HG02938 (cell line): ENCODE data around the gene XPR1.
"Not testable (repeated sequence)": the region's sequence is repeated elsewhere in the genome, so short reads cannot be mapped to it uniquely, and the experiment has no call there.

Source experiments
- ATAC-seq: cut with Tn5 transposase; IDR thresholded peaks from one replicate; pipeline ENCODE4 v1.9.1; 2021; ENCODE audit warnings: mild to moderate bottlenecking, moderate library complexity; ENCODE audit not compliant: unreplicated experiment

Gene XPR1

GRCh38 chr1:180642781-180643180 is 11.0 kb downstream of the XPR1 start:
- ATAC-seq: no peak

GRCh38 chr1:180643693-180644092 is 11.9 kb downstream of the XPR1 start:
- no peak for ATAC-seq

GRCh38 chr1:180644526-180645192 is 12.8 kb downstream of the XPR1 start:
- ATAC-seq: no peak

DNA sequence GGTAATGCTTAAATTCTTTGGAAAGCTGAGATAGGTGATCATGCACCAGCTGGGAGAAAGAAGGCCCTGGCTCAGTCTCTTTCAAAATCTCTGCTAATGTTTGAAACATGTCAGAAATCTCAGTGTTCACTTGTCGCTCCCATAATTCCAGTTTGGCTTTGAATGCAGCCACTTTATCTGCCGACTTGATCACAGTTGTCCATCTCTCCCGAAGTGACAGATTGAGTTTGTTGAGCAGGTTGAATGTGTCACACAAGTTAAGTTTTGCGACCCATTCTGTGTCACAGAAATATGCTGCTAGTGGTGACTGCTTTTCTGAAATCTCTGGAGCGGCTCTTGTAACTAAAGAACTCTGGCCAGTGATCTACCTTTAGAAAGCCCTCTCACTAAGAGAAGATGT is 13.4 kb downstream of the XPR1 start:
- ATAC-seq: not testable (repeated sequence)

DNA sequence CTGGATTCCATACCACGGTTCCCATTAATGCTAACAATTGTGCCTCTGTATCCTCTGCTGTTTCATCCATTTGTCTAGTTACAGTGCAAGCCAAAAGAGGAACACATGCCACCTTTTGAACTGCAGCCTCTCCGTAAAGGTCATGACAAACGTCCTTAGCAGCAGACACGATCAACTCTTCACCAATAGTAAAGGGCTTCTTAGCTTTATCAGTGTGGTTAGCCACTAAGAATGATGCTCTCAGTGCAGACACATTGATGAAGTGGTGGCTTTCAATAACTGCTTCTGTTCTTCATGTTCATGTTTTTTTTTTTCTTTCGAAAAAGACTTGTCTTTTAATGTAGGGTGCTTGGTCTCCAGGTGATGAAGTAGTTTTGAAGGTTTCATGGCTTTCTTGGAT is 14.3 kb downstream of the XPR1 start:
- no peak for ATAC-seq

DNA sequence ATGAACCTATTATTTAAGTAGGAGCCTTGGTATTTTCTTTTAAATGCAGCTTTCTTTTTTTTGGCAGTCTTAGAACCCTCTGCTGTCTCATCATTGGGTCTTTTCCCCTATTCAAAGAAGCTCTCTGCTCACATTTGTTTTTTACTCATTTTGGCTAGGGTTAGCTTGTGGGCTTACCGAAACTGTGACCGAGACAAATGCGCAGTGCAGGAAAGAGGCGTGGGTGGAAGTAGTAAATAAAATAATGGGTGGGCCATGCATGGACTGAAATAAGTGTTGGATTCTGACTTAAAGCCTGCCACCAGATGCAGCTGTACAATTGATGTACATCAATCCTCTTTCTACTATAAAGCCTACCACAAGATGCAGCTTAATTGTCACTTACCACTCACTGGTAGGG is 14.7 kb downstream of the XPR1 start:
- ATAC-seq: no peak

DNA sequence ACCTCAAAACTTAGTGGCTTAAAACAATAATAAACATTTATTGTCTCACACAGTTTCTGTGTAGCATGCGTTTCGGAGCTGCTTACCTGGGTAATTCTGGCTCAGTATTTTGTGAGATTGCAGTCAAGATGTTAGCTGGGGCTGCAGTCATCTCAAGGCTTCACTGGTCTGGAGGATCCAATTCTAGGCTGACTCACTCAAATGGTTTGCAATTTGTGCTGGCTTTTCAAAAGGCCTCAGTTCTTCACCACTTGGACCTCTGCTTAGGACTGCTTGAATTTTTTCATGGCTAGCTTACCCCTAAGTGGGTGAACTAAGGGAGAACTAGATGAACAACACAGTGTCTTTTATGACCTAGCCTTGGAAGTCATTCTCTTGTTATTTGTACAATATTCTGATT is 21.0 kb downstream of the XPR1 start:
- no peak for ATAC-seq

DNA sequence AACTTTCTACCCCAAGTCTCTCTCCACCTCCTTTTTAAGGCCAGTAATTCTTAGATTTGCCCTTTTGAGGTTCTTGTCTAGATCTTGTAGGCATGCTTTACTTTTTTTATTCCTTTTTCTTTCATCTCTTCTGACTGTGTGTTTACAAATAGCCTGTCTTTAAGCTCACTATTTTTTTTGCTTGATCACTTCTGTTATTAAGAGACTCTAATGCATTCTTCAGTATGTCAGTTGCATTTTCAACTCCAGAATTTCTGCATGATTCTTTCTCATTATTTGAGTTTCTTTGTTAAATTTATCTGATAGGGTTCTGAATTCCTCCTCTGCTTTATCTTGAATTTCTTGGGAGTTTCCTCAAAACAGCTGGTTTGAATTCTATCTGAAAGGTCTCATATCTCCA is 30.9 kb downstream of the XPR1 start:
- ATAC-seq: no peak

GRCh38 chr1:180670681-180671080 is 38.9 kb downstream of the XPR1 start:
- no peak for ATAC-seq

- no peak for ATAC-seq
These were observed 40.3 kb downstream of the XPR1 start for GRCh38 chr1:180672105-180672504.

GRCh38 chr1:180672505-180672904 is 40.7 kb downstream of the XPR1 start:
- ATAC-seq: no peak

- no peak for ATAC-seq
These were observed 43.0 kb downstream of the XPR1 start for GRCh38 chr1:180674603-180675530.

DNA sequence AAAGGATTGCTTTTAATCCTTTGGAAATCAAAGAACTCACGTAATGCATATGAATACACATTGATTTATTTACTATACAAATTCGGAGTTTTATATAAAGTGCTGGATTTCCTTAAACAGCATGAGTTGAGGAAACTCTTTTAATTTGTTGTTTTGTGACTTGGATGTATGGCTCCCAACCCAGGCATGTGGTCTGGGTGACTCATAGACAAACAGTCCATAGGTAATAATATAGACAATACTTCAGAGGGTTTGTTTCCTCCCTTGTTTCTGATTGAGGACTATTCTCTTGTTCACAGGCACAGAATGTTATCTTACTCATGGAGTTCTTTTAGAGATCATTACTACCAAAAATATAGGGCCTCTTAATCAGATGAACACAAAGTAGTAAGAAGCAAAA is 43.8 kb downstream of the XPR1 start:
- no peak for ATAC-seq

GRCh38 chr1:180680558-180681144 is 48.8 kb downstream of the XPR1 start:
- no peak for ATAC-seq

DNA sequence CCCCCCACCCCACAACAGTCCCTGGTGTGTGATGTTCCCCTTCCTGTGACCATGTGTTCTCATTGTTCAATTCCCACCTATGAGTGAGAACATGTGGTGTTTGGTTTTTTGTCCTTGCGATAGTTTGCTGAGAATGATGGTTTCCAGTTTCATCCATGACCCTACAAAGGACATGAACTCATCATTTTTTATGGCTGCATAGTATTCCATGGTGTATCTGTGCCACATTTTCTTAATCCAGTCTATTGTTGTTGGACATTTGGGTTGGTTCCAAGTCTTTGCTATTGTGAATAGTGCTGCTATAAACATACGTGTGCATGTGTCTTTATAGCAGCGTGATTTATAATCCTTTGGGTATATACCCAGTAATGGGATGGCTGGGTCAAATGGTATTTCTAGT is 51.3 kb downstream of the XPR1 start:
- ATAC-seq: not testable (repeated sequence)

DNA sequence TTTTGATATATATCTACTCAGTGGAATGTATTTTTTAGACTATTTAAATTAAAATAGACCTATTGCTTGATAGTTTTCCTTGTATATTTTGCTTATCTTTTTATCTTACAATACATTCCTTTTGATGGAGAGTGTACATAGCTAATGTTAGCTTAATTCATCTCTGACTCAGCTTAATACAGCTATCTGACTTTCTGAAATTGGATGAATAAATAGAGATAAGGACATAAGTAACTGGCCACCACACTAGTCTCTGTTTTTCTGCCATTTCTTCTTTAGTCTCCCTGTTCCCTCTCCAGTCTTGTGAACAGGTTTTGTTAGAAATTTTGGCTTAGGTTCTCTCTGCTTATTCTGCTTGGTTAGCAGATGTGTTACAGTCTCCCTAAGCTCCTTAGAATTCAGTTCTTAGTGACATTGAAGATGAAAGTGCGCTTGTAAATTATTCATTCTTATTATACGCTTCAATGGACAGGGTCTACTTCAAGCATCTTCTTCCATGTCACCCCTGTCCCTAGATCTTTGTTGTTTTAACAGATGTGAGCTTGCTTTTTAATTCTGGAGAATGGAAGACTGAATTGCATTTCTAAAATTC is 59.6 kb downstream of the XPR1 start:
- no peak for ATAC-seq

GRCh38 chr1:180693564-180694244 is 61.9 kb downstream of the XPR1 start:
- ATAC-seq: no peak

GRCh38 chr1:180695282-180695681 is 63.5 kb downstream of the XPR1 start:
- ATAC-seq: no peak

- no peak for ATAC-seq
These were observed 64.5 kb downstream of the XPR1 start for GRCh38 chr1:180696361-180696760.

DNA sequence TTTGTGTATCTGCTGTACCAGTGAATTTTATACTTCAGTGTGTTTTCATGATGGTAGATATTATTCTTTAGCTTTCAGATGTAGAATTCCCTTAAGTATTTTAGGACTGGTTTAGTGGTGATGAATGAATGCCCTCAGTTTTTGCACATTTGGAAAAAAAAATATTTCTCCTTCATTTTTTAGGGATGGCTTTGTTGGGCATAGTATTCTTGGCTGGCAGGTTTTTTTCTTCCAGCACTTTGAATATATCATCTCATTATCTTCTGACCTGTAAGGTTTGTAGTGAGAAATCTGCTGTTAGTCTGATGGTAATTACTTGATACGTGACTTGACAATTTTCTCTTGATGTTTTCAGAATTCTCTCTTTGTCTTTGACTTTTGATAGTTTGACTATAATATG is 66.8 kb downstream of the XPR1 start:
- ATAC-seq: no peak

DNA sequence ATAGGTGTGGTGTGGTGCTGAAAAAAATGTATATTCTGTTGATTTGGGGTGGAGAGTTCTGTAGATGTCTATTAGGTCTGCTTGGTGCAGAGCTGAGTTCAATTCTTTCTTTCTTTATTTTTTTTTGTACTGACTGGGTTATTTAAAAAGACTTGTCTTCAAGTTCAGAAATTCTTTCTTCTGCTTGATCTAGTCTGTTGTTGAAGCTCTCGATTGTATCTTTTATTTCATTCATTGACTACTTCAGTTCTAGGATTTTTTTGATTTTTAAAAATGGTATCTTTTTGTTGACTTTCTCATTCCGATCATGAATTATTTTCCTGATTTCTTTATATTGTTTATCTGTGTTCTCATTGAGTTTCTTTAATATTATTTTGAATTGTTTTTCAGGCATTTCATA is 70.6 kb downstream of the XPR1 start:
- not testable (repeated sequence) for ATAC-seq
